HepG2 (cell line): ENCODE results near the gene MEF2B. TPM values are rescaled to one million over a fixed set of nuclear protein-coding genes. Genes with fewer than 3 reads are reported as not detected.
A peak's percentile ranks its signal among the peaks of the same experiment; 100 is the strongest.

Experiments used
- CHCHD3 ChIP-seq: sonication (generic); formaldehyde crosslinking; IDR thresholded peaks from 2 replicates; pipeline ENCODE4 v1.8.0; 2022; ENCODE audit warnings: mild to moderate bottlenecking, missing genetic modification reagents, moderate library complexity
- CREM ChIP-seq, 2 experiments: sonication (generic) in 1 of 2; formaldehyde crosslinking in 1 of 2; IDR thresholded peaks; 2 replicates each; pipeline versions ENCODE4 v1.4.0 to v1.6.1; 2016 to 2020; ENCODE audit warnings: antibody characterized with exemption in 1 of 2, mild to moderate bottlenecking in 1 of 2, missing genetic modification reagents in 1 of 2
- DPF2 ChIP-seq: sonication (generic); formaldehyde crosslinking; IDR thresholded peaks from 2 replicates; pipeline ENCODE4 v1.4.0; 2020; ENCODE audit warnings: mild to moderate bottlenecking, low read depth, missing genetic modification reagents, borderline replicate concordance
- EZH2 ChIP-seq: conservative IDR thresholded peaks from 2 replicates; pipeline ENCODE4 v1.6.1; 2012; ENCODE audit warnings: mild to moderate bottlenecking, low read depth, low read length, moderate library complexity
- FOXK2 ChIP-seq: fragments of 450-650 bp; IDR thresholded peaks from 2 replicates; pipeline ENCODE4 v1.6.1; 2016
- HNF4A ChIP-seq: sonication (generic); formaldehyde crosslinking; IDR thresholded peaks from 2 replicates; pipeline ENCODE4 v1.4.0; 2020; ENCODE audit warnings: missing genetic modification reagents
- POLR2AphosphoS2 ChIP-seq: IDR thresholded peaks from 2 replicates; pipeline ENCODE4 v1.6.1; 2011; ENCODE audit warnings: low read depth, low read length, improper control_type of control experiment
- RFXAP ChIP-seq: sonication (generic); formaldehyde crosslinking; IDR thresholded peaks from 2 replicates; pipeline ENCODE4 v1.4.0; 2020; ENCODE audit warnings: missing genetic modification reagents, borderline replicate concordance
- STAT5B ChIP-seq: sonication (generic); formaldehyde crosslinking; IDR thresholded peaks from 2 replicates; pipeline ENCODE4 v1.4.0; 2020; ENCODE audit warnings: missing genetic modification reagents
- TAF1 ChIP-seq: sonication (generic); formaldehyde crosslinking; IDR thresholded peaks from 2 replicates; pipeline ENCODE4 v1.4.0; 2020; ENCODE audit warnings: missing genetic modification reagents
- THAP8 ChIP-seq: sonication (generic); formaldehyde crosslinking; IDR thresholded peaks from 2 replicates; pipeline ENCODE4 v1.5.1; 2020; ENCODE audit warnings: missing genetic modification reagents, mild to moderate bottlenecking, borderline replicate concordance
- ZBTB46 ChIP-seq: sonication (generic); formaldehyde crosslinking; IDR thresholded peaks from 2 replicates; pipeline ENCODE4 v1.4.0; 2020; ENCODE audit warnings: mild to moderate bottlenecking, missing genetic modification reagents, borderline replicate concordance
- ZFP62 ChIP-seq: sonication (generic); formaldehyde crosslinking; IDR thresholded peaks from 2 replicates; pipeline ENCODE4 v1.4.0; 2020; ENCODE audit warnings: missing genetic modification reagents
- ZNF773 ChIP-seq: sonication (generic); formaldehyde crosslinking; IDR thresholded peaks from 2 replicates; pipeline ENCODE4 v1.4.0; 2020; ENCODE audit warnings: missing genetic modification reagents, borderline replicate concordance
- ZNF781 ChIP-seq: sonication (generic); formaldehyde crosslinking; IDR thresholded peaks from 2 replicates; pipeline ENCODE4 v1.5.1; 2020; ENCODE audit warnings: borderline replicate concordance, mild to moderate bottlenecking, missing genetic modification reagents; ENCODE audit errors: not compliant biosample characterization
- ZSCAN31 ChIP-seq: sonication (generic); formaldehyde crosslinking; IDR thresholded peaks from 2 replicates; pipeline ENCODE4 v1.5.0; 2020; ENCODE audit warnings: low read depth, mild to moderate bottlenecking, missing genetic modification reagents
- polyA plus RNA-seq, 8 experiments: library from polyadenylated mRNA; depleted of rRNA in 3 of 8; stranded (reverse) in 7 of 8; unstranded in 1 of 8; fragments of >200 nt; fragmentation: Illumina TruSeq in 4 of 8; extraction: Trizol in 4 of 8; gene quantifications; 2 replicates each; pipeline versions ENCODE4 v1.2.1 to v1.2.3, GENCODE V29; 2011 to 2016; ENCODE audit warnings: low read depth in 4 of 8, missing spikeins in 1 of 8, mixed read lengths in 1 of 8; ENCODE audit not compliant: insufficient read depth in 1 of 8
- total RNA-seq, 5 experiments: library from RNA; depleted of rRNA; stranded (reverse); fragments of >200 nt; fragmentation: Illumina TruSeq; extraction: Trizol; gene quantifications; 2 replicates each; pipeline ENCODE4 v1.2.3, GENCODE V29; 2016; ENCODE audit warnings: low read depth in 1 of 5
- TF ChIP-seq, protein P1 (sequence below): sonication (generic); formaldehyde crosslinking; IDR thresholded peaks from 2 replicates; pipeline ENCODE4 v1.5.0; 2020; ENCODE audit warnings: mild to moderate bottlenecking, missing genetic modification reagents, borderline replicate concordance
- TF ChIP-seq, protein P2 (sequence below): sonication (generic); formaldehyde crosslinking; conservative IDR thresholded peaks from 2 replicates; pipeline ENCODE4 v1.8.0; 2022; ENCODE audit warnings: mild to moderate bottlenecking, moderate library complexity, missing genetic modification reagents
- TF ChIP-seq, protein P3 (sequence below): sonication (generic); formaldehyde crosslinking; IDR thresholded peaks from 2 replicates; pipeline ENCODE4 v1.4.0; 2020; ENCODE audit warnings: missing genetic modification reagents, borderline replicate concordance

Gene MEF2B
- total and polyA plus RNA-seq, 2 of the 13 experiments (the other 11 are each of a cell fraction or from before 2014, with no cell fraction given): 1.2 to 1.7 TPM

GRCh38 chr19:19171821-19172532 is 1.9 kb upstream of the MEF2B start (continued):
- TF ChIP-seq ZNF781 (CRISPR knock-in tag) (no peak), ZBTB46 (peak; percentile 40; the same call in 1 of the 2 replicates), ZSCAN31 (CRISPR knock-in tag) (no peak), TAF1 (CRISPR knock-in tag) (peak; percentile 32; the same call in 1 of the 2 replicates), DPF2 (CRISPR knock-in tag) (no peak; the same call in 1 of the 2 replicates), CREM (IDR thresholded peaks at IDR 0.05) (peak; percentile 37; the same call in 1 of the 2 replicates), CREM (CRISPR knock-in tag; IDR thresholded peaks at IDR 0.05) (no peak), THAP8 (CRISPR knock-in tag) (no peak), POLR2AphosphoS2 (no peak), ZNF773 (CRISPR knock-in tag) (no peak), RFXAP (CRISPR knock-in tag) (no peak), EZH2 (no peak), STAT5B (CRISPR knock-in tag) (no peak), CHCHD3 (CRISPR knock-in tag) (no peak), ZFP62 (CRISPR knock-in tag) (no peak), FOXK2 (no peak), HNF4A (CRISPR knock-in tag) (peak; percentile 27; the same call in 1 of the 2 replicates)
- TF ChIP-seq, protein P1, sequence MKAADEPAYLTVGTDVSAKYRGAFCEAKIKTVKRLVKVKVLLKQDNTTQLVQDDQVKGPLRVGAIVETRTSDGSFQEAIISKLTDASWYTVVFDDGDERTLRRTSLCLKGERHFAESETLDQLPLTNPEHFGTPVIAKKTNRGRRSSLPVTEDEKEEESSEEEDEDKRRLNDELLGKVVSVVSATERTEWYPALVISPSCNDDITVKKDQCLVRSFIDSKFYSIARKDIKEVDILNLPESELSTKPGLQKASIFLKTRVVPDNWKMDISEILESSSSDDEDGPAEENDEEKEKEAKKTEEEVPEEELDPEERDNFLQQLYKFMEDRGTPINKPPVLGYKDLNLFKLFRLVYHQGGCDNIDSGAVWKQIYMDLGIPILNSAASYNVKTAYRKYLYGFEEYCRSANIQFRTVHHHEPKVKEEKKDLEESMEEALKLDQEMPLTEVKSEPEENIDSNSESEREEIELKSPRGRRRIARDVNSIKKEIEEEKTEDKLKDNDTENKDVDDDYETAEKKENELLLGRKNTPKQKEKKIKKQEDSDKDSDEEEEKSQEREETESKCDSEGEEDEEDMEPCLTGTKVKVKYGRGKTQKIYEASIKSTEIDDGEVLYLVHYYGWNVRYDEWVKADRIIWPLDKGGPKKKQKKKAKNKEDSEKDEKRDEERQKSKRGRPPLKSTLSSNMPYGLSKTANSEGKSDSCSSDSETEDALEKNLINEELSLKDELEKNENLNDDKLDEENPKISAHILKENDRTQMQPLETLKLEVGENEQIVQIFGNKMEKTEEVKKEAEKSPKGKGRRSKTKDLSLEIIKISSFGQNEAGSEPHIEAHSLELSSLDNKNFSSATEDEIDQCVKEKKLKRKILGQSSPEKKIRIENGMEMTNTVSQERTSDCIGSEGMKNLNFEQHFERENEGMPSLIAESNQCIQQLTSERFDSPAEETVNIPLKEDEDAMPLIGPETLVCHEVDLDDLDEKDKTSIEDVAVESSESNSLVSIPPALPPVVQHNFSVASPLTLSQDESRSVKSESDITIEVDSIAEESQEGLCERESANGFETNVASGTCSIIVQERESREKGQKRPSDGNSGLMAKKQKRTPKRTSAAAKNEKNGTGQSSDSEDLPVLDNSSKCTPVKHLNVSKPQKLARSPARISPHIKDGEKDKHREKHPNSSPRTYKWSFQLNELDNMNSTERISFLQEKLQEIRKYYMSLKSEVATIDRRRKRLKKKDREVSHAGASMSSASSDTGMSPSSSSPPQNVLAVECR: peak; percentile 31; the same call in 1 of the 2 replicates
- TF ChIP-seq, protein P2, sequence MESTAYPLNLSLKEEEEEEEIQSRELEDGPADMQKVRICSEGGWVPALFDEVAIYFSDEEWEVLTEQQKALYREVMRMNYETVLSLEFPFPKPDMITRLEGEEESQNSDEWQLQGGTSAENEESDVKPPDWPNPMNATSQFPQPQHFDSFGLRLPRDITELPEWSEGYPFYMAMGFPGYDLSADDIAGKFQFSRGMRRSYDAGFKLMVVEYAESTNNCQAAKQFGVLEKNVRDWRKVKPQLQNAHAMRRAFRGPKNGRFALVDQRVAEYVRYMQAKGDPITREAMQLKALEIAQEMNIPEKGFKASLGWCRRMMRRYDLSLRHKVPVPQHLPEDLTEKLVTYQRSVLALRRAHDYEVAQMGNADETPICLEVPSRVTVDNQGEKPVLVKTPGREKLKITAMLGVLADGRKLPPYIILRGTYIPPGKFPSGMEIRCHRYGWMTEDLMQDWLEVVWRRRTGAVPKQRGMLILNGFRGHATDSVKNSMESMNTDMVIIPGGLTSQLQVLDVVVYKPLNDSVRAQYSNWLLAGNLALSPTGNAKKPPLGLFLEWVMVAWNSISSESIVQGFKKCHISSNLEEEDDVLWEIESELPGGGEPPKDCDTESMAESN (CRISPR knock-in tag): peak; percentile 66; the same call in 1 of the 2 replicates
- TF ChIP-seq, protein P3, sequence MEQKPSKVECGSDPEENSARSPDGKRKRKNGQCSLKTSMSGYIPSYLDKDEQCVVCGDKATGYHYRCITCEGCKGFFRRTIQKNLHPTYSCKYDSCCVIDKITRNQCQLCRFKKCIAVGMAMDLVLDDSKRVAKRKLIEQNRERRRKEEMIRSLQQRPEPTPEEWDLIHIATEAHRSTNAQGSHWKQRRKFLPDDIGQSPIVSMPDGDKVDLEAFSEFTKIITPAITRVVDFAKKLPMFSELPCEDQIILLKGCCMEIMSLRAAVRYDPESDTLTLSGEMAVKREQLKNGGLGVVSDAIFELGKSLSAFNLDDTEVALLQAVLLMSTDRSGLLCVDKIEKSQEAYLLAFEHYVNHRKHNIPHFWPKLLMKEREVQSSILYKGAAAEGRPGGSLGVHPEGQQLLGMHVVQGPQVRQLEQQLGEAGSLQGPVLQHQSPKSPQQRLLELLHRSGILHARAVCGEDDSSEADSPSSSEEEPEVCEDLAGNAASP (CRISPR knock-in tag): peak; percentile 68; the same call in 1 of the 2 replicates
